Ovary (tissue), 1 donor: ENCODE measurements around the gene GBX1.

Source experiments
- EP300 ChIP-seq: sonication (generic); formaldehyde crosslinking; IDR thresholded peaks from one replicate; pipeline ENCODE4 v1.6.1; 2017; ENCODE audit warnings: antibody characterized with exemption
- POLR2A ChIP-seq: fragments of 450-650 bp; IDR thresholded peaks from one replicate; pipeline ENCODE4 v1.6.1; 2017; ENCODE audit warnings: antibody characterized with exemption, mild to moderate bottlenecking, moderate library complexity

DNA sequence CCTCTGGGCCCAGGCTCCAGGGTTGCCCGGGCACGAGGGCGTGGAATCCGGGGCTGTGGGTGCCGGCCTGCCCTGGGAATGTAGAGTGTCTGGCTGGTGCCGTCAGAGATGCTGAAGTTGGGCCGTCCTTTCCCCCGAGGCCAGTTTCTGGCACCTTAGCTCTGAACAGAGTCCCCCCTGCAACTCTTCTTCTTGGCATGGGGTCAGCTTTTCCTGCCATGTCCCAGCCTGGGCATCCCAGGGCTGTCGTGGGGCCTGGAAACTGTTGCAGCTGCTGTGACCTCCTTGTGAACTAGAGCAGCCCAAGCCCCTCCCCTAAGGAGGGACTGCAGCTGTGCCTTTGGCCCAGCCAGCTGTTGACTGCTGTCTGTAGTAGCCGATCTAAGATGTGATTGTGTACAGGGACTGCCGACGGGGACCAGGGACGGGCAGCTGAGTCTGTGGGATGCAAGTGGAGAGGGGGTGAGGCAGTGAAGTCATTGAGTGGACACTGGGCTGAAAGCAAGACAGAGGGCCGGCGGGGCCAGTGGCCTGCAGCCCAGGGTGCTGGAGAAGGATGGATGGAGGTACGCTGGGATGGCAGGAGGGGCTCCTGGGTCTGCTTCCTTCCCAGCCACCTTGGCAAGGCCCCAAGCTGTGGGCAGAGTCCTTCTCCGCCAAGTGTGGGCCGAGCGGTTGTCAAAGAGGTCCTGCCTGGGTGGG lies 35.8 kb downstream of the GBX1 start:
- TF ChIP-seq EP300 (no peak), POLR2A (no peak)
